ENCODE data around the gene TICRR.

Gene TICRR

GRCh38 chr15:89664441-89665350 is 89.4 kb downstream of the TICRR start:
- no peak for TF ChIP-seq GATA3 (IDR thresholded peaks at IDR 0.05; ENCODE audit: low read depth, low read length)
- TF ChIP-seq GATA2 (IDR thresholded peaks at IDR 0.05; ENCODE audit: low read depth, low read length), result no peak

DNA sequence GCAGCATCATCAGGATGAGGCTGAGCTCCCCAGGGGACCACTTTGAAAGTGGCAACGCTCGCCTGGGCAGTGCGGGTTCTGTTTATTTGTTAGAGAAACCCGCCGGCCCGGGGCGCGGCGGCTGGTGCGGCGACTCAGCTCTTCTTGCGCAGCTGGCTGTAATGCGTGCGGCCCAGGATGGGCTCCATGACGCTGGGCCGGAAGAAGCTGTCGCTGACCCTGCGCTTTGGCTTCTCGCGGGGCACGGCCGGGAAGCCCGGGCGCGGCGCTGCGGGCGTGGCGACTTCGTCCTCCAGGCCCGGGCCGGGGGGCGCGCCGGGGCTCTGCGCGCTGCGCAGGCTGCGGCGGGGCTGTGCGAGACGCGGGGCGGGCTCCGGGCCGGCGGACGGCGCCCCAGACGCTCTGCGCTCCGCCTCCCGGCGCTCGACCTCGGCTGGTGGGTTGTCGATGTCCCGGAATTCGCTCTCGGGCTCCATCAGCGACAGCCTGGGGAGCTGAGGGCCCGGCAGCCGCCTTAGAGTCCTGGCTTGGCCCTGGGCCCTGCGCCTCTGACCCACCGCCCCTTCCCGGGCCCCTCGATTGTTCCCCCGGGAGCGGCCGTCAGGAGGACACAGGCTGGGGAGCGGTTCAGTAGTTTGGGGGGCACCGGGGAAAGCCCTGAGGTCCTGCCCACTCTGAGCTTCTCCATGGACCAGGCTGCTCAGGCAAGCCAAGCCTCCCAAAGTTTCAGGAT is 90.3 kb downstream of the TICRR start:
- TF ChIP-seq GATA3 (IDR thresholded peaks at IDR 0.05; ENCODE audit: low read depth, low read length), result no peak
- no peak for TF ChIP-seq GATA2 (IDR thresholded peaks at IDR 0.05; ENCODE audit: low read depth, low read length)

DNA sequence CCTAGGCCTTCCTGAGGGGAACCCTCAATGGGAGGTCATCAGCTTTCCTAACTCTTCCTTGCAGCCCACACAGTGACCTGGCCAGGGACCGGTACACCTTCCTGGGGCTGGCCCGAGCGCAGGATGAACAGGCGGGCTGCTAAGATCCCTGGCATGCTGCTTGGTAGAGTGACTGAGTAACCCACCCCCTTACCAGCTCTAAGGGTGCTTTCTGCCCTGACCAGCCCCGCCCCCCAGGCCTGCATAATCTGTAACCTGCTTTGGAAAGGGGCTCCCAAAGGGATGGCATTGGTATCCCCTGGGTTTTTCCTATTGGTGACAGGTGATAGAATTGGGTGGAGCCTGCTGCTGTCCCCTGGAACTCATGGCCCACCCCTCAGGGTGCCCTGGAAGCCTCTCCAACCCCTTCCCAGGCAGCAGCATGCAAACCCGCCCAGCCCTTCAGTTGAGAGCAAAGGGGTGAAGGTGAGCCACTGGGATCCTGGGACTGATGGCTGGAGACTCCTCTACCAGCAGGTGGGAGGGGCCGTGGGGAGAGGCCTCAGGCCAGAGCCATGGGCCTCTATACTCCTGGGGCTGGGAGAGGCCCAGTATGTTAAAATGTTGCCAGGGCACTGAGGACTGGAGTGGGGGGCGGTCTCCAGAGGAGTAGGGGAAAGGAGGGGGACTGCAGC is 91.1 kb downstream of the TICRR start:
- TF ChIP-seq GATA2 (IDR thresholded peaks at IDR 0.05; ENCODE audit: low read depth, low read length), result no peak

DNA sequence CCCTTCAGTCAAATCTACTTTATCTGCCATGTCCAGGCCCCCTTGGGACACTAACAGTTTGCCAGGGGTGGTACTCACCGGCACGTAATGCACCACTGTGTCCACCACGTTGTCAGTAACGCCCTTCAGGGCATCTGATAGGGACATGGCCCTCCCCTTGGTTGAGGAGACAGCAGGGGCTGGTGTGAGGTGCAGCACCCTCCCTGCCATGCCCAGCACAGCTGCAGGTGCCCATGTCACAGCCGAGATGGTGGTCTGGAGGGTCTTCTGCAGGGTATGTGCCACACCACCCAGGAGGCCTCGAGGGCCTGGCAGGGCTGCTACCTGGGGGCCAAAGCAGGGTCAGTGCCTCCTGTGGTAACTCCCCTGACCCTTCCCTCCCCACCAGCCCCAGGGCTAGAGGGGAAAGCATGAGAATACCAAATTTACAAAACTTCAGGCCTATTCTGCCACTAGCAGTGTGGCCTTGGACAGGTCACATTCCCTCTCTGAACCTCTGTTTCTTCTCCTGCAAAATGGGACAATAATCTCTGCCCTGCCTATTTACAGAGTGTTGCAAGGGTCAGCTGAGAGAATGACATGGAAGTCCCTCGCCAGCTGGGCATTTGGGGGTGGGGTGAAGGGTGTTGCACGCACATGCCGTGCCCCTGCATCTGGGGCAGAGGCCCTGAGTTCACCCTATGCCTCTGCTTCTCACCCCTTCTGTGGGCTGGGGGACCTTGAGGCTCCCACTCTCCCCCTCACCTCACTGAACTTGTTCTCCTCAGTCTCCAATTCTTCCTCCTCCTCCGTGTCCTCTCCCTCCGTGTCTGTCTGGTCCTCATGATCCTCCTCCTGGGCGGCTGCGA is 91.8 kb downstream of the TICRR start:
- TF ChIP-seq GATA2 (IDR thresholded peaks at IDR 0.05; ENCODE audit: low read depth, low read length) (no peak), GATA3 (IDR thresholded peaks at IDR 0.05; ENCODE audit: low read depth, low read length) (no peak)

DNA sequence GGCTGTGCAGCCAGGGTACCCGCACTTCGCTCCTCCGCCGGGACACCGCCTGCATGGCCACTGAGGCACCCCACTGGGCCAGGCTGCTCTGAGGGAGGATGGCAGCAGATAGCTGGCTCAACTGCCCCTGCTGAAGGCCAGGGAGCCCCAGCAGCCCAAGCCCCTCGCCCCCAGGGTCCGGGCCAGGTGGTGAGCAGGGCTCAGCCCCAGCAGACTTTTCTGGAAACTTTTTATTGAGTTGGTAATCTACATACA is 92.4 kb downstream of the TICRR start:
- no peak for TF ChIP-seq GATA3 (IDR thresholded peaks at IDR 0.05; ENCODE audit: low read depth, low read length)
- TF ChIP-seq GATA2 (IDR thresholded peaks at IDR 0.05; ENCODE audit: low read depth, low read length), result no peak

DNA sequence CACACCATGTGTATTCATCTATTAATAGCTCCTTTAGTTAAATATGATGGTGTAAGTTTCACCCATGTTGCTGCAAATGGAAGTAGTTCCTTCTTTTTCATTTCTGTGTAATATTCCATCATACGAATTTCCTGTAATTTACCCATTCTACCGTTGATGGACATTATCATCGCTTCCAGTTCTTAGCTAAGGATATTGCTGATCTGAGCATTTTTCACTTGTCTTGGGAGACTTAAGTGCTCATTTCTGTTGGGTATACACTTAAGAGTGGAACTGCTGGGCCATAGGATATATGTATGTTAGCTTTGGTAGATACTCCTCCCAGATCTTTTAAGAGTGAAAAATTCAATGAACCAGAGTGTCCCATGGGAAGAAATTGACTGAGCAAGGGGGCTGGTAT is 92.9 kb downstream of the TICRR start:
- TF ChIP-seq GATA2 (IDR thresholded peaks at IDR 0.05; ENCODE audit: low read depth, low read length) (no peak), GATA3 (IDR thresholded peaks at IDR 0.05; ENCODE audit: low read depth, low read length) (no peak)

GRCh38 chr15:89669309-89669865 is 94.1 kb downstream of the TICRR start:
- no peak for TF ChIP-seq GATA3 (IDR thresholded peaks at IDR 0.05; ENCODE audit: low read depth, low read length)
- no peak for TF ChIP-seq GATA2 (IDR thresholded peaks at IDR 0.05; ENCODE audit: low read depth, low read length)

- TF ChIP-seq GATA2 (IDR thresholded peaks at IDR 0.05; ENCODE audit: low read depth, low read length) (no peak), GATA3 (IDR thresholded peaks at IDR 0.05; ENCODE audit: low read depth, low read length) (no peak)
Observed at GRCh38 chr15:89669941-89670340, 94.7 kb downstream of the TICRR start.

GRCh38 chr15:89670971-89671560 is 95.8 kb downstream of the TICRR start:
- TF ChIP-seq GATA3 (IDR thresholded peaks at IDR 0.05; ENCODE audit: low read depth, low read length) (no peak), GATA2 (IDR thresholded peaks at IDR 0.05; ENCODE audit: low read depth, low read length) (no peak)

DNA sequence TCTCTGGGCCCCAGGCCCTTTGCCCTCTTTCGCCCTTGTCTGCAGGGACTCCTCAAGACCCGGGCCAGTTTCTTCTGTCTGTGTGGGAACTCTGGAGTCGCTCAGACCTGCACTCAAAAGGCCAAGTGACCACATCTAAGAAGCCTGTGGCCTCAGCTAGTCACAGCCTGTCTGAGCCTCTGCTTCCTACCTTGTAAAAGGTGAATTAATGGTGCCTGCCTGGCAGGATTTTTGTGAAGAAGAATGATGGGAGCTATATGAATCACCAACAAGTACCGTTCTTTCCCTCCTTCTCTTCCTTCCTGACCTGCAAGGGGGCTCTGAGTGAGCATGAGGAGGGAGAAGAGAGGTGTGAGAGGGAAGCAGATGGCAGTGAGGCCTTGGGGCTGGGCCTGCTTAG is 96.4 kb downstream of the TICRR start:
- TF ChIP-seq GATA2 (IDR thresholded peaks at IDR 0.05; ENCODE audit: low read depth, low read length), result no peak
- TF ChIP-seq GATA3 (IDR thresholded peaks at IDR 0.05; ENCODE audit: low read depth, low read length), result no peak

DNA sequence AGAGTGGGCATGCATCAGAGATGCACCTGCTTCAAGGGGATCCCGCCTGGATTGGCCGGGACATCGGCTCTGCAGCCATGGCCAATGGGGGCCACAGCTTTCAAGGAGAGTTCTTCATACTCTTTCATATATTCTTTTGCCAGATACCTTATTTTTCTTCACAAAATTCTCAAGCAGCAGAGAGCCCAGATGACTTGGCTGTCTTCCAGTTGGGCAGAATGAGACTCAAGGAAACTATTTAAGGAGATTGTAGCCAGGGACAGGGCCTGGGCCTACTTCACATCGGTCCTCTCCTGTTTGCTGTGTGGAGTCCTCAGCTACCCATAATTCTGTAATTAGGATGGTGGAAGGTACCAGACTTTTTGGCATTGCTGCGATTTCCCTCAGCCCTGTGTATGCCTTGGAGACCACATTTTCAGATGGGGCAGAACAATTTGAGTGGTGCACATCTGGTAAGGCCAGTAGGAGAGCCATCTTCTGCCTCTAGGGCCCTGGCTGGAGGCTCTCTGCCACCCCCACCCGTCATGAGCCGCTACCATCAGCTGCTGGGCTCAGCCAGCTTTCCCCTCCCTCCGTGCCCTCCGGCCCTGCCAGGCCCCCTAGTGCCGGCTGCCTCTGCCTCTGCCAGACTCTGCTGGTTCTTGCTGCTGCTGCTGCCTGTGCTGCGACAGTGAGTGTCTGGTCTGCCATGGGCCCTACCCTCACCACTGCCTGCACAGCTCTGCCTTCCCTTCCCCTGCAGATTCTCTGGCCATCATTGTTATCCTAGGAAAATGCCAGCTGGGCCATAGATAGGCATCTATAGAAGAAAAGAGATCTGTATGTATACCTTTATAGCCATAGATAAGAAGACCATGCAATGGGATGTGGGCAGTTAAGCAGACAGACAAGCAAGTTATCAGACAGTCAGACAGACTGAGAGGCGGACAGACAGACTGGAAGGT is 97.2 kb downstream of the TICRR start:
- TF ChIP-seq GATA3 (IDR thresholded peaks at IDR 0.05; ENCODE audit: low read depth, low read length) (no peak), GATA2 (IDR thresholded peaks at IDR 0.05; ENCODE audit: low read depth, low read length) (peak; percentile 91)

GRCh38 chr15:89673165-89673512 is 97.9 kb downstream of the TICRR start:
- TF ChIP-seq GATA3 (IDR thresholded peaks at IDR 0.05; ENCODE audit: low read depth, low read length) (no peak), GATA2 (IDR thresholded peaks at IDR 0.05; ENCODE audit: low read depth, low read length) (no peak)

All from SH-SY5Y (cell line).